ENCODE results near the gene ENO2.

- no peak for TF ChIP-seq CTCF (IDR thresholded peaks at IDR 0.05)
- TF ChIP-seq POLR2A (IDR thresholded peaks at IDR 0.05), result no peak
Observed at GRCh38 chr12:6966351-6966750, 52.0 kb downstream of the ENO2 start.
